ENCODE data around the gene DENND4A.
"Not testable (repeated sequence)": the region's sequence is repeated elsewhere in the genome, so short reads cannot be mapped to it uniquely, and the experiment has no call there.

The DENND4A gene

GRCh38 chr15:65752151-65752700 lies 39.9 kb downstream of the DENND4A start:
- no peak for DNase-seq

- DNase-seq, result no peak
Measured at GRCh38 chr15:65751431-65751830, 40.7 kb downstream of the DENND4A start.

- no peak for DNase-seq
Measured at GRCh38 chr15:65747265-65747664, 44.8 kb downstream of the DENND4A start.

- DNase-seq, result no peak
Measured at GRCh38 chr15:65743637-65744252, 48.3 kb downstream of the DENND4A start.

GRCh38 chr15:65740148-65740547 lies 51.9 kb downstream of the DENND4A start:
- DNase-seq, result no peak

GRCh38 chr15:65738649-65739048 lies 53.4 kb downstream of the DENND4A start:
- DNase-seq, result no peak

- DNase-seq, result not testable (repeated sequence)
Measured at GRCh38 chr15:65733599-65733998, 58.5 kb downstream of the DENND4A start.

GRCh38 chr15:65732698-65733097 lies 59.4 kb downstream of the DENND4A start:
- no peak for DNase-seq

GRCh38 chr15:65731926-65732325 lies 60.2 kb downstream of the DENND4A start:
- DNase-seq, result no peak

- no peak for DNase-seq
Measured at GRCh38 chr15:65730549-65731172, 61.4 kb downstream of the DENND4A start.

- DNase-seq, result no peak
Measured at GRCh38 chr15:65724464-65725215, 67.5 kb downstream of the DENND4A start.

GRCh38 chr15:65723876-65724275 lies 68.2 kb downstream of the DENND4A start:
- DNase-seq, result no peak

- no peak for DNase-seq
Measured at GRCh38 chr15:65722191-65722590, 69.9 kb downstream of the DENND4A start.

- DNase-seq, result no peak
Measured at GRCh38 chr15:65712415-65712814, 79.7 kb downstream of the DENND4A start.

- no peak for DNase-seq
Measured at GRCh38 chr15:65695081-65695480, 97.0 kb downstream of the DENND4A start.

- DNase-seq, result no peak
Measured at GRCh38 chr15:65690778-65691177, 101.3 kb downstream of the DENND4A start.

- DNase-seq, result no peak
Measured at GRCh38 chr15:65690173-65690572, 101.9 kb downstream of the DENND4A start.

- DNase-seq, result no peak
Measured at GRCh38 chr15:65688462-65688861, 103.6 kb downstream of the DENND4A start.

- no peak for DNase-seq
Measured at GRCh38 chr15:65682404-65682911, 109.6 kb downstream of the DENND4A start.

GRCh38 chr15:65680544-65680943 lies 111.5 kb downstream of the DENND4A start:
- DNase-seq, result no peak

GRCh38 chr15:65676123-65676522 lies 116.0 kb downstream of the DENND4A start:
- DNase-seq, result no peak

- no peak for DNase-seq
Measured at GRCh38 chr15:65675551-65675950, 116.5 kb downstream of the DENND4A start.

GRCh38 chr15:65666257-65666656 lies 125.8 kb downstream of the DENND4A start:
- no peak for DNase-seq

- no peak for DNase-seq
Measured at GRCh38 chr15:65663521-65663920, 128.6 kb downstream of the DENND4A start.

Data from CD4-positive, alpha-beta T cell treated with Interleukin-17A for 1 hour (primary cell).